ENCODE results near the gene FBXO21. TPM values are rescaled to one million over a fixed set of nuclear protein-coding genes. Genes with fewer than 3 reads are reported as not detected.
"Not testable (repeated sequence)": the region's sequence is repeated elsewhere in the genome, so short reads cannot be mapped to it uniquely, and the experiment has no call there.

The FBXO21 gene
- total RNA-seq, 2 donors from 2014 or later = 179 to 412 TPM

DNA sequence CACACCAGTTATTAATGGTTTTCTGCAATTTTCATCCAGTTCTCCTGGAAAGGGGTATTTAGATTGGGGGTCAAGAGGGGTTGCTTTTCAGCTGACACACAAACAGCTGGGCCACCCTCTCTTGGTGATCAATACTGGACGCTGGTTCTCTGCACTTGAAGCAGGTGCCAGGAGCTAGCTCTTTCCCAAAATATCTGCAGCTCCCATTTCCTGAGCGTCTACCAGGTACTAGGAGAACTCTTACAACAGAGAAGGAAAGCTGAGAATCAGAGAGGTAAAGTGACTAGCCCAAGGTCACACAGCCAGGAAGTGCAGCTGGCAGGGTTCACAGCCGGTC, 92.3 kb downstream of the FBXO21 start:
- Histone ChIP-seq H3K4me3 (peak overlapping the region; percentile 42 to 54), H3K27ac (no peak overlapping the region), H3K27me3 (replicated peaks; ENCODE audit: insufficient read depth) (no peaks in the 10 kb centered on the region), H3K4me1 (replicated peaks) (no peaks in the 10 kb centered on the region), H3K9me3 (no peaks in the 10 kb centered on the region), H3K36me3 (no peaks in the 10 kb centered on the region)
- TF ChIP-seq POLR2A (IDR thresholded peaks at IDR 0.05) (no peak), POLR2AphosphoS5 (IDR thresholded peaks at IDR 0.05) (no peak)
- TF ChIP-seq, protein P1, sequence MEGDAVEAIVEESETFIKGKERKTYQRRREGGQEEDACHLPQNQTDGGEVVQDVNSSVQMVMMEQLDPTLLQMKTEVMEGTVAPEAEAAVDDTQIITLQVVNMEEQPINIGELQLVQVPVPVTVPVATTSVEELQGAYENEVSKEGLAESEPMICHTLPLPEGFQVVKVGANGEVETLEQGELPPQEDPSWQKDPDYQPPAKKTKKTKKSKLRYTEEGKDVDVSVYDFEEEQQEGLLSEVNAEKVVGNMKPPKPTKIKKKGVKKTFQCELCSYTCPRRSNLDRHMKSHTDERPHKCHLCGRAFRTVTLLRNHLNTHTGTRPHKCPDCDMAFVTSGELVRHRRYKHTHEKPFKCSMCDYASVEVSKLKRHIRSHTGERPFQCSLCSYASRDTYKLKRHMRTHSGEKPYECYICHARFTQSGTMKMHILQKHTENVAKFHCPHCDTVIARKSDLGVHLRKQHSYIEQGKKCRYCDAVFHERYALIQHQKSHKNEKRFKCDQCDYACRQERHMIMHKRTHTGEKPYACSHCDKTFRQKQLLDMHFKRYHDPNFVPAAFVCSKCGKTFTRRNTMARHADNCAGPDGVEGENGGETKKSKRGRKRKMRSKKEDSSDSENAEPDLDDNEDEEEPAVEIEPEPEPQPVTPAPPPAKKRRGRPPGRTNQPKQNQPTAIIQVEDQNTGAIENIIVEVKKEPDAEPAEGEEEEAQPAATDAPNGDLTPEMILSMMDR (IDR thresholded peaks at IDR 0.05) = no peak
- no peak for DNase-seq (ENCODE audit: low spot score)
- WGBS = 49% methylated on average over 3 of the region's 3 CpGs
- intact Hi-C loops (cut with DNase I) = no loop called here

DNA sequence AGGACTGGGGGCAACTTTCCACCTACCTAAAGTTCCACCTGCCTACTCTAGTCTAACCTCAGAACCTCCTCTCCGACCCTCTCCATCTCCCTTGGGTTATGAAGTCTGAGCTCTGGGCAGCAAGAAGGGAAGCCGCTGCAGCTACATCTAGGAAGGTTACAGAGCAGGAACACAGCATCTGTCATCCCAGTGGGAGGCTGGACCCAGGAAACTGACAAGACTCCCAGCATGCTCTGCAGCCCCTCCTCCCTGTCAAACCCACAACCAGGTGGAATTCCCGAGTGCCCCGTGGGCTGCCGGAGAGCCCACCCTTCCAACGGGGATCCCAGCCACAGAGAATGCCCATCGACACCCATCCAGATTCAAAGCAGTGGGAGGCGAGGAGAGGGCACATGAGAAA, 93.1 kb downstream of the FBXO21 start:
- Histone ChIP-seq H3K4me3 (no peak overlapping the region), H3K36me3 (no peaks in the 10 kb centered on the region), H3K27ac (no peak overlapping the region), H3K9me3 (no peaks in the 10 kb centered on the region), H3K4me1 (replicated peaks) (no peaks in the 10 kb centered on the region), H3K27me3 (replicated peaks; ENCODE audit: insufficient read depth) (no peaks in the 10 kb centered on the region)
- WGBS = 23% methylated on average over 8 of the region's 8 CpGs
- TF ChIP-seq POLR2A (IDR thresholded peaks at IDR 0.05) (no peak), POLR2AphosphoS5 (IDR thresholded peaks at IDR 0.05) (no peak)
- TF ChIP-seq, protein P1 (IDR thresholded peaks at IDR 0.05) = no peak
- intact Hi-C loops (cut with DNase I) = no loop called here
- no peak for DNase-seq (ENCODE audit: low spot score)

DNA sequence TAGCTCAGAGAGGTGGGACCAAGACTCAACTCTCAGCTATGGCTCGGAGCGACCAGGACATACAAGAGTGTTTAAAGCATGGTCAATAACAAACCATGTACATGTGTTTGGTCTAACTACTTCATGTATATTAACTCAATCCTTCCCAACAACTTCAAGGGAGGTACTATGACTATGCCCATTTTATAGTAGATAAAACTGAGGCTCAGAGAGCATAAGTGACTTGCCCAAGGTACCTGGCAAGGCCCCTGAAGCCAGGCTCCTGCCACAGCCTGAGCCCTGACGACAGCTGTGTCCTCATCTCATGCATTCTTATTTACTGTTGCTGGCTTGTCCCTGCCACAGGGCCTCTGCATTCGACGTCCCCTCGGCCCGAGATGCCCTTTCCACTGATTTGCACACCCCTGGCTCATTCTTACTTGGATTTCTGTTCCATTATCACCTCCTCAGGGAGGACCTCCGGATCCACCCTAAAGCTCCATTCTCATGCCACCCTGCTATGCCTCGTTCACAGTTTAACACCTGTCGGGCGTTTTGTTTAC, 93.7 kb downstream of the FBXO21 start:
- Histone ChIP-seq H3K27me3 (replicated peaks; ENCODE audit: insufficient read depth) (no peaks in the 10 kb centered on the region), H3K4me1 (replicated peaks) (no peaks in the 10 kb centered on the region), H3K36me3 (no peaks in the 10 kb centered on the region), H3K27ac (no peak overlapping the region), H3K4me3 (no peak overlapping the region), H3K9me3 (no peaks in the 10 kb centered on the region)
- intact Hi-C loops (cut with DNase I) = no loop called here
- DNase-seq (ENCODE audit: low spot score) = no peak
- TF ChIP-seq, protein P1 (IDR thresholded peaks at IDR 0.05) = no peak
- WGBS = 61% methylated on average over 11 of the region's 11 CpGs

DNA sequence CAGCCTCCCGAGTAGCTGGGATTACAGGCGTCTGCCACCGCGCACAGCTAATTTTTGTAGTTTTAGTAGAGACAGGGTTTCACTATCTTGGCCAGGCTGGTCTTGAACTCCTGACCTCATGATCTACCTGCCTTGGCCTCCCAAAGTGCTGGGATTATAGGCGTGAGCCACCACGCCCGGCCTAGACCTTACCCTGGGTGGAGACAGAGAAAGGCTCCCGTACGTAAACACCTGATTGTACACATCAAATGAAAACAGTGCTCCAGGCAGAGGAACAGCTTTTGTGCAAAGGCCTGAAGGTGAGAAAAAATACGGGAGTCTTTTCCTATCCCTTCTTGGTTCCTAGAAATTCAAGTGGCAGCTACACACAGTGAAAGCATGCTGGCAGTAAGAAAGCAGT, 95.1 kb downstream of the FBXO21 start:
- H3K4me1 ChIP-seq (replicated peaks); H3K27ac ChIP-seq; H3K36me3 ChIP-seq; H3K27me3 ChIP-seq (replicated peaks; ENCODE audit: insufficient read depth); H3K4me3 ChIP-seq; intact Hi-C loops (cut with DNase I); H3K9me3 ChIP-seq; DNase-seq (ENCODE audit: low spot score): not testable (repeated sequence)
- WGBS = 91% methylated on average over 10 of the region's 10 CpGs

DNA sequence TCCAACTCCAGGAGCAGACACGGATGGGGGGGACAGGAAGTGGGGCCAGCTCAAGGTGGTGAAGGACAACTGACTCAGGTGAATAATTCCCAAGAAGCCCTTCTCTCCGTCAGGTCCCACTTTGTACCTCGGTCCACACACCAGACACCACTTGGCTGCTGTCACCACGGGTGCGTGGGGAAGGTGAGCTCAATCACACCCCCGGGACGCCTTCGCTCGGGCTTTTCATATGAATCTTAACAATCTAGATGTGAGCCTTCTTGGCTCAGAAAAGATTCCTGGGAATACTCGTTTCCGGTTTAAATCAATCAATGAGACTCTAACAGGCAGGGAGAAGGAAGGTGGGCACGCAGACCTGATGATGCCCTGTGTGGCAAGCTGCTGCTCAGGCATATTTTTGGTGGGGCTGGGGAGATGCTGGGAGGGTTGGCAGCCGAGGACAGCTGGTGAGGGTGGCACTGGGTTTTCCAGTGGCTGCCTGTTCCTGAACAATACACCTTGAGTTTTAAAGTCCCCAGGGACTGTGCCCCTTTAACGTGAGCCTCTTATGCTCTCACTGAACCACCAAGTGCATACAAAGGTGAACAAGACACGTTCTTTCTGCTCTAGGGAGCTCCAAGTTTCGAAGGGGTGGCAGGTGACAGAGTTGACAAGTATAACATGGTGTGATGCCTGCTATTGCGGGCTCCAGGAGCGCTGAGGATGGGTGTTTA, 96.2 kb downstream of the FBXO21 start:
- Histone ChIP-seq H3K27me3 (replicated peaks; ENCODE audit: insufficient read depth) (no peaks in the 10 kb centered on the region), H3K9me3 (no peaks in the 10 kb centered on the region), H3K4me3 (no peak overlapping the region), H3K4me1 (replicated peaks) (no peaks in the 10 kb centered on the region), H3K36me3 (no peaks in the 10 kb centered on the region), H3K27ac (no peak overlapping the region)
- TF ChIP-seq POLR2A (IDR thresholded peaks at IDR 0.05) (no peak), POLR2AphosphoS5 (IDR thresholded peaks at IDR 0.05) (no peak)
- TF ChIP-seq, protein P1 (IDR thresholded peaks at IDR 0.05) = no peak
- DNase-seq (ENCODE audit: low spot score) = no peak
- 62% methylated on average over 18 of the region's 18 CpGs for WGBS
- intact Hi-C loops (cut with DNase I) = no loop called here
